Choroid plexus epithelial cell (primary cell): ENCODE results near the gene GRIFIN.

Source experiments
- DNase-seq: peaks from one replicate; pipeline ENCODE4 v3.0.0-alpha.2; 2010; ENCODE audit warnings: low read depth
- H3K4me3 ChIP-seq: 2 replicates; pipeline ENCODE4 v1.5.1; 2011; ENCODE audit warnings: low read depth, mild to moderate bottlenecking, control low read depth, low read length, moderate library complexity
- CTCF ChIP-seq: conservative IDR thresholded peaks from 2 replicates; pipeline ENCODE4 v1.5.1; 2011; ENCODE audit warnings: low read depth, mild to moderate bottlenecking, control low read depth, inconsistent platforms, low read length, moderate library complexity

GRIFIN gene

GRCh38 chr7:2502647-2502966 is 26.4 kb upstream of the GRIFIN start:
- no peak for TF ChIP-seq CTCF
- no peak for DNase-seq
- no peak overlapping the region for H3K4me3 ChIP-seq

- DNase-seq, result no peak
- H3K4me3 ChIP-seq, result no peak overlapping the region
- no peak for TF ChIP-seq CTCF
Observed at GRCh38 chr7:2501947-2502646, 25.9 kb upstream of the GRIFIN start.

- H3K4me3 ChIP-seq, result no peak overlapping the region
- DNase-seq, result no peak
- no peak for TF ChIP-seq CTCF
Observed at GRCh38 chr7:2500701-2501100, 24.5 kb upstream of the GRIFIN start.

GRCh38 chr7:2499719-2500430 is 23.7 kb upstream of the GRIFIN start:
- DNase-seq, result no peak
- H3K4me3 ChIP-seq, result no peak overlapping the region
- no peak for TF ChIP-seq CTCF

GRCh38 chr7:2499181-2499580 is 23.0 kb upstream of the GRIFIN start:
- TF ChIP-seq CTCF, result no peak
- DNase-seq, result no peak
- no peak overlapping the region for H3K4me3 ChIP-seq

GRCh38 chr7:2498708-2499107 is 22.5 kb upstream of the GRIFIN start:
- no peak overlapping the region for H3K4me3 ChIP-seq
- TF ChIP-seq CTCF, result no peak
- DNase-seq, result no peak
